NB4 (cell line): ENCODE measurements around the gene KIAA1671.
A peak's percentile ranks its signal among the peaks of the same experiment; 100 is the strongest.

Experiments used
- DNase-seq: peaks from one replicate; pipeline ENCODE4 v3.0.0; 2010; ENCODE audit warnings: low read depth
- H3K4me3 ChIP-seq: one replicate; pipeline ENCODE4 v1.5.1; 2011; ENCODE audit warnings: mild to moderate bottlenecking, low read depth, low read length, moderate library complexity
- MAX ChIP-seq: IDR thresholded peaks from 2 replicates; pipeline ENCODE4 v1.6.1; 2011; ENCODE audit warnings: low read depth, low read length
- MYC ChIP-seq: IDR thresholded peaks from 2 replicates; pipeline ENCODE4 v1.6.1; 2011; ENCODE audit warnings: low read depth, low read length
- POLR2A ChIP-seq: IDR thresholded peaks from 2 replicates; pipeline ENCODE4 v1.6.1; 2011; ENCODE audit warnings: mild to moderate bottlenecking; ENCODE audit not compliant: insufficient read length; ENCODE audit errors: extremely low read depth
- TF ChIP-seq, protein P1 (sequence below): IDR thresholded peaks from one replicate; pipeline ENCODE4 v1.5.1; 2012; ENCODE audit warnings: low read depth, low read length

Gene KIAA1671

GRCh38 chr22:25051983-25052710, 99.6 kb downstream of the KIAA1671 start:
- TF ChIP-seq, protein P1, sequence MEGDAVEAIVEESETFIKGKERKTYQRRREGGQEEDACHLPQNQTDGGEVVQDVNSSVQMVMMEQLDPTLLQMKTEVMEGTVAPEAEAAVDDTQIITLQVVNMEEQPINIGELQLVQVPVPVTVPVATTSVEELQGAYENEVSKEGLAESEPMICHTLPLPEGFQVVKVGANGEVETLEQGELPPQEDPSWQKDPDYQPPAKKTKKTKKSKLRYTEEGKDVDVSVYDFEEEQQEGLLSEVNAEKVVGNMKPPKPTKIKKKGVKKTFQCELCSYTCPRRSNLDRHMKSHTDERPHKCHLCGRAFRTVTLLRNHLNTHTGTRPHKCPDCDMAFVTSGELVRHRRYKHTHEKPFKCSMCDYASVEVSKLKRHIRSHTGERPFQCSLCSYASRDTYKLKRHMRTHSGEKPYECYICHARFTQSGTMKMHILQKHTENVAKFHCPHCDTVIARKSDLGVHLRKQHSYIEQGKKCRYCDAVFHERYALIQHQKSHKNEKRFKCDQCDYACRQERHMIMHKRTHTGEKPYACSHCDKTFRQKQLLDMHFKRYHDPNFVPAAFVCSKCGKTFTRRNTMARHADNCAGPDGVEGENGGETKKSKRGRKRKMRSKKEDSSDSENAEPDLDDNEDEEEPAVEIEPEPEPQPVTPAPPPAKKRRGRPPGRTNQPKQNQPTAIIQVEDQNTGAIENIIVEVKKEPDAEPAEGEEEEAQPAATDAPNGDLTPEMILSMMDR, result no peak
- TF ChIP-seq MYC, result no peak
- TF ChIP-seq POLR2A, result no peak
- no peak for TF ChIP-seq MAX
- no peak for DNase-seq
- no peak overlapping the region for H3K4me3 ChIP-seq

DNA sequence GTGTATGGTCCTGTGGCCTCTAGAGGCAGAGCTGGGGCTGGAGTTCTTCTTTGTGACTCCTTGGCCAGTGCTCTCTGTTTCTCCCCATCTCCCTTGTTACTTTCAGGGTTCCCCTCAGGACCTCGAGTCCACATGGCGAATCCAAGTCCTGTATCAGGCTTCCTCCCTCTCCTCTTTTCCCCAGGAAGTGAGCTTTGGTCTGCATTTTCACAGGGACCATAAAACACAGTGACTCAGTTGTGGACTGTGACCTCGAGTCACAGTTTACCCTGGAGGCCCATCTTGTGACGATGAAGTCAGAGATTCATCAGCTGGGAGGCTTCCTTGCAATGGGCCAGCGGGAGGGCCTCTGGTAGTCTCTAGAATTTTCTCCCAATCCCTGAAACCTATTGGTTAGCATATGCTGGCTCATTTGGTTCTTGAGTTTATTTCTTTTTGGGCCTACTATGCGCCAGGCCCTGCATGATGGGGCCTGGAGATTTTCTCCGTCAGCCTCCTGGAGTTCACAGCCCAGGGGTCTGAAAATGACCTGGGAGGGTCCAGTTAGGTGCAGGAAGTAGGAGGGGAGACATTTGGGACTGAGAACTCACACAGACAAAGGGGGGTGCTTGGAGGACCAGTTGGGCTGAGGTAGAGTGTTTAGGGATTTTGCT, 100.8 kb downstream of the KIAA1671 start:
- no peak for TF ChIP-seq MAX
- no peak for TF ChIP-seq POLR2A
- TF ChIP-seq MYC, result no peak
- TF ChIP-seq, protein P1, result no peak
- no peak overlapping the region for H3K4me3 ChIP-seq
- no peak for DNase-seq

GRCh38 chr22:25054943-25055511, 102.5 kb downstream of the KIAA1671 start:
- no peak for DNase-seq
- no peak overlapping the region for H3K4me3 ChIP-seq
- TF ChIP-seq MAX (no peak), MYC (no peak), POLR2A (no peak)
- TF ChIP-seq, protein P1, result no peak

GRCh38 chr22:25057013-25057881, 104.7 kb downstream of the KIAA1671 start:
- peak; percentile 60 for DNase-seq
- TF ChIP-seq POLR2A (no peak), MAX (peak; percentile 6; the same call in 1 of the 2 replicates)
- TF ChIP-seq, protein P1, result peak; percentile 95
- no peak overlapping the region for H3K4me3 ChIP-seq

DNA sequence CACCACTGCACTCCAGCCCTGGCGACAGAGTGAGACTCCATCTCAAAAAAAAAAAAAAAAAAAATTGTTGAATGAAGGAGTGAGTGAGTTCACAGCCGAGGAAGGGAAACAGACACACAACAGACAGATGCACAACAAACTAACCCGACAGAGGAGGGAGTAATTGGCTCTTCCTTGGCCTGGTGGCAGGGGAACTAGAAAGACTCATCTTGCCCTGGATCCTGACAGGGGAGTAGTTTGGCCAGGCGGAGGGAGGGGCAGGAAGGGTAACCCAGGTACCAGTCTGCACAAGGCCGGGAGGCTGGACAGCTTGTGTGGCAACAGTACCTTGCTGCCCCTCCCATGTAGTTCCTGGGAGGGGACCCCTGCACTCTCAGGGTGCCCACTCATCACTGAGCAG, 106.9 kb downstream of the KIAA1671 start:
- no peak for DNase-seq
- TF ChIP-seq, protein P1, result no peak
- TF ChIP-seq MYC, result no peak
- TF ChIP-seq POLR2A, result no peak
- TF ChIP-seq MAX, result no peak
- no peak overlapping the region for H3K4me3 ChIP-seq
